Suprapubic skin (tissue), 4 donors: Measurements from ENCODE around the gene GSG1. TPM values are rescaled to one million over a fixed set of nuclear protein-coding genes. Genes with fewer than 3 reads are reported as not detected.

ENCODE experiments used
- DNase-seq, 2 donors: peaks; one replicate each; pipeline ENCODE4 v3.0.0-alpha.2; 2019; ENCODE audit warnings: low spot score in 2 of 2
- H3K27ac ChIP-seq: fragments of 200-600 bp; sonication (generic); one replicate; pipeline ENCODE4 v1.5.1; 2019
- H3K27me3 ChIP-seq: fragments of 200-600 bp; sonication (generic); one replicate; pipeline ENCODE4 v1.5.1; 2019
- H3K36me3 ChIP-seq: fragments of 200-600 bp; sonication (generic); one replicate; pipeline ENCODE4 v1.5.1; 2019
- H3K4me1 ChIP-seq: fragments of 200-600 bp; sonication (generic); one replicate; pipeline ENCODE4 v1.5.1; 2019
- H3K4me3 ChIP-seq: fragments of 200-600 bp; sonication (generic); one replicate; pipeline ENCODE4 v1.5.1; 2019; ENCODE audit warnings: mild to moderate bottlenecking
- H3K9me3 ChIP-seq: fragments of 200-600 bp; sonication (generic); one replicate; pipeline ENCODE4 v1.5.1; 2019
- EP300 ChIP-seq: sonication (generic); formaldehyde crosslinking; IDR thresholded peaks from one replicate; pipeline ENCODE4 v1.6.1; 2017; ENCODE audit warnings: antibody characterized with exemption
- POLR2A ChIP-seq, 2 donors: fragments of 450-650 bp; IDR thresholded peaks; one replicate each; pipeline ENCODE4 v1.6.1; 2017; ENCODE audit warnings: antibody characterized with exemption in 2 of 2, mild to moderate bottlenecking in 2 of 2, moderate library complexity in 2 of 2
- POLR2AphosphoS5 ChIP-seq, 3 donors: sonication (generic); formaldehyde crosslinking; IDR thresholded peaks; one replicate each; pipeline ENCODE4 v1.6.1; 2017; ENCODE audit warnings: antibody characterized with exemption in 3 of 3
- WGBS: methylation state at CpG from one replicate; pipeline ENCODE4 v1.1.5; 2018; 5-methylcytosine and 5-hydroxymethylcytosine counted together
- total RNA-seq, 4 donors: library from RNA; depleted of rRNA; stranded (reverse); fragments of >200 nt; gene quantifications; one replicate each; pipeline ENCODE4 v1.1.0, GENCODE V29; 2016
- TF ChIP-seq, protein P1 (sequence below), 2 donors: fragments of 200-600 bp in 1 of 2; fragments of 450-650 bp in 1 of 2; sonication (generic) in 1 of 2; IDR thresholded peaks; one replicate each; pipeline ENCODE4 v1.5.1; 2016 to 2019; ENCODE audit warnings: antibody characterized with exemption in 2 of 2, mild to moderate bottlenecking in 1 of 2, moderate library complexity in 1 of 2

GSG1 gene
- total RNA-seq, 4 donors from 2014 or later, result not detected

DNA sequence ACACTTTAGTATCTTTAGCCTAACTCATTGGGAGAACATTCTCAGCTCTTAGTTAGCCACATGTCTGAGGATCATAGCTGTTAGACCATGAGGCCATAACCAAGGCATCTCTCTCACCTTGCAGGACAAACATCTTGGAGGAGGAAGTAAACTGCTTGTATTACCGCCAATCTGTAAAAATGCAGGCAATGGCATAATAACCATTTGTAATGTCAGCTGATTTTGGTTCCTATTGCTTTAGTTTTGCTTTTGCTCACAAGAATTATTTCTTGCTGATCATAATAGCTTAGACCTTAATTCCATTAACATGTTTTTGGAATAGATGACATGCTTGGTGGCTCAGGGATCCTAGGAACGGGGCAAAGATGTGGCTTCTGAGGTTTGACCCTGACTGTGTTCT lies 16.4 kb upstream of the GSG1 start:
- no peak for DNase-seq
- H3K27me3 ChIP-seq, result no peaks in the 10 kb centered on the region
- H3K36me3 ChIP-seq, result no peaks in the 10 kb centered on the region
- no peak overlapping the region for H3K4me3 ChIP-seq
- H3K9me3 ChIP-seq, result no peaks in the 10 kb centered on the region
- WGBS, result 93% methylated on average over 2 of the region's 2 CpGs
- peaks cover 16% of the 10 kb centered on the region for H3K4me1 ChIP-seq
- TF ChIP-seq POLR2AphosphoS5 (IDR thresholded peaks at IDR 0.05), result no peak
- TF ChIP-seq, protein P1, sequence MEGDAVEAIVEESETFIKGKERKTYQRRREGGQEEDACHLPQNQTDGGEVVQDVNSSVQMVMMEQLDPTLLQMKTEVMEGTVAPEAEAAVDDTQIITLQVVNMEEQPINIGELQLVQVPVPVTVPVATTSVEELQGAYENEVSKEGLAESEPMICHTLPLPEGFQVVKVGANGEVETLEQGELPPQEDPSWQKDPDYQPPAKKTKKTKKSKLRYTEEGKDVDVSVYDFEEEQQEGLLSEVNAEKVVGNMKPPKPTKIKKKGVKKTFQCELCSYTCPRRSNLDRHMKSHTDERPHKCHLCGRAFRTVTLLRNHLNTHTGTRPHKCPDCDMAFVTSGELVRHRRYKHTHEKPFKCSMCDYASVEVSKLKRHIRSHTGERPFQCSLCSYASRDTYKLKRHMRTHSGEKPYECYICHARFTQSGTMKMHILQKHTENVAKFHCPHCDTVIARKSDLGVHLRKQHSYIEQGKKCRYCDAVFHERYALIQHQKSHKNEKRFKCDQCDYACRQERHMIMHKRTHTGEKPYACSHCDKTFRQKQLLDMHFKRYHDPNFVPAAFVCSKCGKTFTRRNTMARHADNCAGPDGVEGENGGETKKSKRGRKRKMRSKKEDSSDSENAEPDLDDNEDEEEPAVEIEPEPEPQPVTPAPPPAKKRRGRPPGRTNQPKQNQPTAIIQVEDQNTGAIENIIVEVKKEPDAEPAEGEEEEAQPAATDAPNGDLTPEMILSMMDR (IDR thresholded peaks at IDR 0.05), result no peak
- TF ChIP-seq EP300, result no peak
- no peak for TF ChIP-seq POLR2A (IDR thresholded peaks at IDR 0.05)
- no peak overlapping the region for H3K27ac ChIP-seq

DNA sequence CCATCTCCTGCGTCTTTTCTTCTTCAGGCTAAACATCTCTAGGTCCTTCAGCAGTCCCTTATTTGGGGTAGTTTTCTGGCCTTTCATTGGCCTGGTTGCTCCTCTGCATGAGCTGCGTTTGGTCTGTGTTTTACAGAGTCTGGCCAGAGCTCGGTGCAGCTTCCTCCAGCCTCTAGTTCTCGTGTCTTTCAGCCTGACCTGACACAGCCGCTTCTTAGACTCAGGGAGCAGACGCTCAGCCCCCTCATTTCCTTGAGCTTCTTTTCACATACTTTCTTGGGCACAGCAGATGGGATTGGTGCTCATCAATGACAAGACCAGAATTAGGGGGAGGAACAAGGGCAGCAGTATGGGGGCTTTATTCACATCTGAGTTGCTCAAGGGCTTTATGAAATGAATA lies 13.6 kb upstream of the GSG1 start:
- Histone ChIP-seq H3K9me3 (no peaks in the 10 kb centered on the region), H3K4me3 (no peak overlapping the region), H3K27ac (no peak overlapping the region), H3K27me3 (no peaks in the 10 kb centered on the region), H3K4me1 (peaks cover 26% of the 10 kb centered on the region), H3K36me3 (no peaks in the 10 kb centered on the region)
- TF ChIP-seq EP300, result no peak
- no peak for TF ChIP-seq POLR2A (IDR thresholded peaks at IDR 0.05)
- TF ChIP-seq POLR2AphosphoS5 (IDR thresholded peaks at IDR 0.05), result no peak
- TF ChIP-seq, protein P1 (IDR thresholded peaks at IDR 0.05), result no peak
- DNase-seq, result no peak
- WGBS, result 85% methylated on average over 6 of the region's 6 CpGs

DNA sequence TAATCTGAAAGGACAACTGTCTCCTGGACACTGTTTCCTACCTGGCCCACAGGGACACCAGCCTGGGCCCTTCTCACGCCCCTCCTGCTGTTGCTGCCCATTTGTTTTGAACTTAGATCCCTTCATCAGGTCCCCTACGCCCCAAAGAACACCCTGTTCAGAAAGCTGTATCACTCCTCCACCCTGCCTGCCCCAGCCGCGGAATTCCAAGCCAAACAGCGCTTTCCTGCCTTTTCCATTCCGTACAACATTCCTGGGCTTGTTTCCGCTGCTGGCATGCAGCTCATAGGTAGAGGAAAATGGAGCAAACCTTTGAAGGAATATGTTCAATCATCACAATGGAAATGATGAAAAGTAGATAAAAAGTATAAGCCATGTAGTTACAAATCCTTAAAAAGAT lies 12.8 kb upstream of the GSG1 start:
- DNase-seq, result no peak

GRCh38 chr12:13114251-13115052 lies 11.0 kb upstream of the GSG1 start:
- no peak for DNase-seq
- no peak overlapping the region for H3K4me3 ChIP-seq
- TF ChIP-seq POLR2AphosphoS5 (IDR thresholded peaks at IDR 0.05), result no peak
- TF ChIP-seq, protein P1 (IDR thresholded peaks at IDR 0.05), result no peak
- no peak for TF ChIP-seq EP300
- no peak for TF ChIP-seq POLR2A (IDR thresholded peaks at IDR 0.05)
- H3K9me3 ChIP-seq, result no peaks in the 10 kb centered on the region
- peaks cover 26% of the 10 kb centered on the region for H3K4me1 ChIP-seq
- H3K36me3 ChIP-seq, result no peaks in the 10 kb centered on the region
- no peaks in the 10 kb centered on the region for H3K27me3 ChIP-seq
- H3K27ac ChIP-seq, result peak overlapping the region; percentile 13
- 59% methylated on average over 15 of the region's 15 CpGs for WGBS

More for the DNA sequence above, 12.8 kb upstream of the GSG1 start:
- Histone ChIP-seq H3K4me3 (no peak overlapping the region), H3K36me3 (no peaks in the 10 kb centered on the region), H3K9me3 (no peaks in the 10 kb centered on the region), H3K27ac (no peak overlapping the region), H3K4me1 (peaks cover 26% of the 10 kb centered on the region), H3K27me3 (no peaks in the 10 kb centered on the region)
- TF ChIP-seq POLR2A (IDR thresholded peaks at IDR 0.05) (no peak), POLR2AphosphoS5 (IDR thresholded peaks at IDR 0.05) (no peak), EP300 (no peak)
- TF ChIP-seq, protein P1 (IDR thresholded peaks at IDR 0.05), result no peak
- WGBS, result 70% methylated on average over 7 of the region's 7 CpGs

DNA sequence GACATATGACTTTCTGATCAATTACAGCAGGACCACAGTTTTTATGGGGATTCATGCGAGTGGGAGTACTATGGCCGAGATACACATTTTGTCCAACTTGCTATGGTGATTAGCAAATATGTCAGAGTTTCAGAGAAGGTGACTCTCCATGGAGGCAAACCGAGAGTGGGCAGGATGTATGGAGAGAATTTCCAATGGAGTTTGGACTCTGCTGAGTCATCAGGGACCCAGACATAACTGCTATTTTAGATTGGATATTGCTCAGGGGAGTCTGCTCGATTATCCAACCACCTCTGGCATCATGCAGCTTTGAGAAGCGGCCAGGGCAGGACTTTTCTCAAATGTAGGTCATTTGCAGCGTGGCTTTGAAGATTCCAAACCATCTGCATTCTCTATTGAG lies 9.5 kb upstream of the GSG1 start:
- WGBS, result 90% methylated on average over 6 of the region's 6 CpGs
- no peak for DNase-seq
- H3K4me3 ChIP-seq, result no peak overlapping the region
- H3K4me1 ChIP-seq, result peaks cover 16% of the 10 kb centered on the region
- H3K36me3 ChIP-seq, result no peaks in the 10 kb centered on the region
- H3K9me3 ChIP-seq, result no peaks in the 10 kb centered on the region
- no peak overlapping the region for H3K27ac ChIP-seq
- no peak for TF ChIP-seq EP300
- TF ChIP-seq, protein P1 (IDR thresholded peaks at IDR 0.05), result no peak
- no peak for TF ChIP-seq POLR2AphosphoS5 (IDR thresholded peaks at IDR 0.05)
- TF ChIP-seq POLR2A (IDR thresholded peaks at IDR 0.05), result no peak
- no peaks in the 10 kb centered on the region for H3K27me3 ChIP-seq
